Vagina (tissue), 2 donors: ENCODE data around the gene CENPT.
A peak's percentile ranks its signal among the peaks of the same experiment; 100 is the strongest.

ENCODE experiments used
- POLR2A ChIP-seq, 2 donors: fragments of 450-650 bp; IDR thresholded peaks; one replicate each; pipeline ENCODE4 v1.6.1; 2017; ENCODE audit warnings: antibody characterized with exemption in 2 of 2, mild to moderate bottlenecking in 2 of 2, moderate library complexity in 2 of 2
- POLR2AphosphoS5 ChIP-seq, 2 donors: sonication (generic); formaldehyde crosslinking; IDR thresholded peaks; one replicate each; pipeline ENCODE4 v1.9.0; 2017; ENCODE audit warnings: antibody characterized with exemption in 2 of 2, mild to moderate bottlenecking in 2 of 2, low read depth in 1 of 2; ENCODE audit not compliant: insufficient read depth in 1 of 2
- TF ChIP-seq, protein P1 (sequence below), 3 experiments: fragments of 450-650 bp in 2 of 3; fragments of 200-600 bp in 1 of 3; sonication (generic) in 1 of 3; IDR thresholded peaks; one replicate each; pipeline ENCODE4 v1.5.1; 2017 to 2019; ENCODE audit warnings: antibody characterized with exemption in 3 of 3, mild to moderate bottlenecking in 2 of 3, moderate library complexity in 2 of 3

GRCh38 chr16:67862623-67863583 lies 15.4 kb upstream of the CENPT start:
- TF ChIP-seq, protein P1, sequence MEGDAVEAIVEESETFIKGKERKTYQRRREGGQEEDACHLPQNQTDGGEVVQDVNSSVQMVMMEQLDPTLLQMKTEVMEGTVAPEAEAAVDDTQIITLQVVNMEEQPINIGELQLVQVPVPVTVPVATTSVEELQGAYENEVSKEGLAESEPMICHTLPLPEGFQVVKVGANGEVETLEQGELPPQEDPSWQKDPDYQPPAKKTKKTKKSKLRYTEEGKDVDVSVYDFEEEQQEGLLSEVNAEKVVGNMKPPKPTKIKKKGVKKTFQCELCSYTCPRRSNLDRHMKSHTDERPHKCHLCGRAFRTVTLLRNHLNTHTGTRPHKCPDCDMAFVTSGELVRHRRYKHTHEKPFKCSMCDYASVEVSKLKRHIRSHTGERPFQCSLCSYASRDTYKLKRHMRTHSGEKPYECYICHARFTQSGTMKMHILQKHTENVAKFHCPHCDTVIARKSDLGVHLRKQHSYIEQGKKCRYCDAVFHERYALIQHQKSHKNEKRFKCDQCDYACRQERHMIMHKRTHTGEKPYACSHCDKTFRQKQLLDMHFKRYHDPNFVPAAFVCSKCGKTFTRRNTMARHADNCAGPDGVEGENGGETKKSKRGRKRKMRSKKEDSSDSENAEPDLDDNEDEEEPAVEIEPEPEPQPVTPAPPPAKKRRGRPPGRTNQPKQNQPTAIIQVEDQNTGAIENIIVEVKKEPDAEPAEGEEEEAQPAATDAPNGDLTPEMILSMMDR (IDR thresholded peaks at IDR 0.05) = no peak
- peak in 1 of 2 donors; percentile 58 for TF ChIP-seq POLR2AphosphoS5 (IDR thresholded peaks at IDR 0.05; ENCODE audit: insufficient read depth in 1 of 2, low read depth in 1 of 2)
- TF ChIP-seq POLR2A (IDR thresholded peaks at IDR 0.05) = no peak
